MCF 10A (cell line): ENCODE data around the gene SLC4A2. TPM values are rescaled to one million over a fixed set of nuclear protein-coding genes. Genes with fewer than 3 reads are reported as not detected.

ENCODE experiments used
- BruUV-seq: library from RNA; stranded (reverse); fragments of 400-500 nt; replicated peaks from 2 replicates; lab custom pipeline; 2021; lab: Mats Ljungman, UMichigan
- CTCF ChIA-PET: fragments of 300-600 bp; sonication (Branson Sonifier 250); formaldehyde crosslinking; extraction: SDS; loops from one replicate; lab custom pipeline; 2021; ENCODE audit warnings: antibody characterized with exemption, inconsistent platforms; lab: Yijun Ruan, JAX
- POLR2A ChIA-PET: fragments of 300-600, 350-650 bp; sonication (Branson Sonifier 250); formaldehyde crosslinking; extraction: SDS; loops from one replicate; lab custom pipeline; 2020; ENCODE audit warnings: antibody characterized with exemption, inconsistent platforms; lab: Yijun Ruan, JAX
- DNase-seq: peaks from one replicate; pipeline ENCODE4 v3.0.0-alpha.2; 2018; ENCODE audit not compliant: unreplicated experiment
- H3K27ac Mint-ChIP-seq: one replicate; pipeline ENCODE4 v1.8.0; 2022; ENCODE audit warnings: mild to moderate bottlenecking, low read depth, mixed read lengths; ENCODE audit not compliant: unreplicated experiment
- H3K27me3 Mint-ChIP-seq: one replicate; pipeline ENCODE4 v1.8.0; 2022; ENCODE audit warnings: mixed read lengths; ENCODE audit not compliant: insufficient read depth, unreplicated experiment
- H3K36me3 Mint-ChIP-seq: one replicate; pipeline ENCODE4 v1.8.0; 2022; ENCODE audit warnings: mild to moderate bottlenecking, moderate library complexity, mixed read lengths; ENCODE audit not compliant: insufficient read depth, unreplicated experiment
- H3K4me1 Mint-ChIP-seq: one replicate; pipeline ENCODE4 v1.8.0; 2022; ENCODE audit warnings: mixed read lengths; ENCODE audit not compliant: insufficient read depth, unreplicated experiment
- H3K4me3 Mint-ChIP-seq: one replicate; pipeline ENCODE4 v1.8.0; 2022; ENCODE audit warnings: mild to moderate bottlenecking, moderate library complexity, mixed read lengths; ENCODE audit not compliant: unreplicated experiment
- H3K9me3 Mint-ChIP-seq: one replicate; pipeline ENCODE4 v1.8.0; 2022; ENCODE audit warnings: mixed read lengths; ENCODE audit not compliant: unreplicated experiment
- CTCF ChIP-seq: fragments of 200-600 bp; IDR thresholded peaks from one replicate; pipeline ENCODE4 v1.8.0; 2022; ENCODE audit warnings: antibody characterized with exemption, mild to moderate bottlenecking; ENCODE audit not compliant: unreplicated experiment
- intact Hi-C: fragments of 100-400 bp; cut with micrococcal nuclease; formaldehyde crosslinking; loops from 2 replicates; pipeline ENCODE4 v1.14.1; 2022
- total RNA-seq: library from RNA; stranded (reverse); gene quantifications from 2 replicates; pipeline ENCODE4 v1.2.3, GENCODE V29; 2022

The SLC4A2 gene
- total RNA-seq, 1 experiment from 2014 or later = 112 TPM

- BruUV-seq = no TSS peak
- peaks cover 20% of the 10 kb centered on the region for H3K36me3 Mint-ChIP-seq
- TF ChIP-seq CTCF = no peak
- no peak overlapping the region for H3K4me3 Mint-ChIP-seq
- no peak overlapping the region for H3K27ac Mint-ChIP-seq
- intact Hi-C loops = loop anchor here (5.0 kb wide), 2 partner anchors 143 to 333 kb away; no protein-coding TSS in a partner anchor
- ChIA-PET CTCF (interaction anchor here (0.6 to 15.6 kb wide), 44 partner anchors 8 to 767 kb away, joined by 3 to 315 read pairs (median 5); partner anchors contain the start of genes ABCB8, AGAP3, ASIC3 and CDK5), POLR2A (interaction anchor here (1.1 to 8.4 kb wide), 3 partner anchors 22 to 49 kb away, joined by 3 to 80 read pairs (median 9); partner anchors contain the start of gene SLC4A2)
- peaks cover 21% of the 10 kb centered on the region for H3K4me1 Mint-ChIP-seq
- no peaks in the 10 kb centered on the region for H3K27me3 Mint-ChIP-seq
- DNase-seq = no peak
- no peaks in the 10 kb centered on the region for H3K9me3 Mint-ChIP-seq
These were observed 51.0 kb downstream of the SLC4A2 start for GRCh38 chr7:151110236-151110940.

- POLR2A ChIA-PET = interaction anchor here (0.5 to 8.4 kb wide), 5 partner anchors 23 to 233 kb away, joined by 3 to 80 read pairs (median 5); partner anchors contain the start of gene SLC4A2
- Mint-ChIP-seq H3K27ac (no peak overlapping the region), H3K4me1 (peaks cover 25% of the 10 kb centered on the region), H3K9me3 (no peaks in the 10 kb centered on the region), H3K36me3 (peaks cover 20% of the 10 kb centered on the region), H3K4me3 (no peak overlapping the region), H3K27me3 (no peaks in the 10 kb centered on the region)
- DNase-seq = peak; percentile 76
- no TSS peak for BruUV-seq
- intact Hi-C loops = loop anchor here (1.0 to 5.0 kb wide), 6 partner anchors 23 to 334 kb away; partner anchors contain the start of gene ABCB8
- TF ChIP-seq CTCF = peak; percentile 90
- CTCF ChIA-PET = interaction anchor here (0.6 to 15.6 kb wide), 52 partner anchors 9 to 766 kb away, joined by 3 to 315 read pairs (median 4); partner anchors contain the start of genes ABCB8, AGAP3, ASIC3 and CDK5
These were observed 51.7 kb downstream of the SLC4A2 start for GRCh38 chr7:151110941-151111645.

GRCh38 chr7:151113344-151114150, 54.2 kb downstream of the SLC4A2 start:
- ChIA-PET CTCF (interaction anchor here (0.6 to 15.6 kb wide), 11 partner anchors 8 to 825 kb away, joined by 3 to 315 read pairs (median 5); partner anchors contain the start of genes AGAP3, CDK5, SLC4A2 and TMUB1), POLR2A (interaction anchor here (0.8 to 8.4 kb wide), 10 partner anchors 9 to 114 kb away, joined by 3 to 128 read pairs (median 4); partner anchors contain the start of genes ABCF2, AGAP3, FASTK and SLC4A2)
- intact Hi-C loops = loop anchor here (5.0 kb wide), 2 partner anchors 146 to 336 kb away; no protein-coding TSS in a partner anchor
- peak overlapping the region; percentile 59 for H3K27ac Mint-ChIP-seq
- peaks cover 35% of the 10 kb centered on the region for H3K4me1 Mint-ChIP-seq
- DNase-seq = peak; percentile 76
- peaks cover 23% of the 10 kb centered on the region for H3K36me3 Mint-ChIP-seq
- no peaks in the 10 kb centered on the region for H3K27me3 Mint-ChIP-seq
- TF ChIP-seq CTCF = no peak
- H3K9me3 Mint-ChIP-seq = no peaks in the 10 kb centered on the region
- no TSS peak for BruUV-seq
- peak overlapping the region; percentile 63 for H3K4me3 Mint-ChIP-seq
